ENCODE results near the gene PPDPF. TPM values are rescaled to one million over a fixed set of nuclear protein-coding genes. Genes with fewer than 3 reads are reported as not detected.

Gene PPDPF
- total and polyA plus RNA-seq, 3 experiments from 2014 or later: 137 to 218 (median 207) TPM

- POLR2A ChIA-PET: interaction anchor here (0.5 to 1.4 kb wide), 4 partner anchors 24 to 359 kb away, joined by 3 to 8 read pairs (median 4); partner anchors contain the start of genes PPDPF and PTK6
- H3K9me3 ChIP-seq (ENCODE audit: low read length): no peaks in the 10 kb centered on the region
- H3K36me3 ChIP-seq (ENCODE audit: insufficient read depth, low read length): no peaks in the 10 kb centered on the region
- H3K4me3 Mint-ChIP-seq: peak overlapping the region in 6 of 7 donors; percentile 45 to 83 (median 66)
- H3K27ac ChIP-seq (ENCODE audit: low read depth, low read length): no peak overlapping the region
- H3K27me3 Mint-ChIP-seq: peaks cover 5 to 13% of the 10 kb centered on the region in 2 donors
- no peaks in the 10 kb centered on the region for H3K9me3 Mint-ChIP-seq
- peak; percentile 64 to 81 (median 75) for DNase-seq
- H3K4me1 Mint-ChIP-seq: peaks cover 0 to 14% (median 2%) of the 10 kb centered on the region in 3 donors
- CTCF ChIA-PET: interaction anchor here (0.6 to 2.4 kb wide), 24 partner anchors 8 to 584 kb away, joined by 3 to 20 read pairs (median 4); partner anchors contain the start of genes OPRL1, PPDPF, PTK6 and RGS19
- peaks cover 8% of the 10 kb centered on the region for H3K4me1 ChIP-seq (ENCODE audit: insufficient read depth, low read length)
- H3K4me3 ChIP-seq (ENCODE audit: low read length): peak overlapping the region; percentile 43
- H3K36me3 Mint-ChIP-seq: no peaks in the 10 kb centered on the region
- peaks cover 18% of the 10 kb centered on the region for H3K27me3 ChIP-seq (ENCODE audit: insufficient read depth, low read length, poor library complexity, severe bottlenecking)
- no peak overlapping the region for H3K27ac Mint-ChIP-seq
Measured at GRCh38 chr20:63495741-63496595, 24.6 kb upstream of the PPDPF start.

GRCh38 chr20:63496596-63497120 is 23.9 kb upstream of the PPDPF start:
- Mint-ChIP-seq H3K36me3 (no peaks in the 10 kb centered on the region), H3K27me3 (peaks cover 9% of the 10 kb centered on the region in 2 donors), H3K4me3 (peak overlapping the region in 3 of 7 donors; percentile 23 to 45 (median 37)), H3K9me3 (no peaks in the 10 kb centered on the region), H3K27ac (no peak overlapping the region), H3K4me1 (peaks cover 0 to 14% (median 2%) of the 10 kb centered on the region in 3 donors)
- Histone ChIP-seq H3K27ac (ENCODE audit: low read depth, low read length) (no peak overlapping the region), H3K9me3 (ENCODE audit: low read length) (no peaks in the 10 kb centered on the region), H3K4me1 (ENCODE audit: insufficient read depth, low read length) (peaks cover 8% of the 10 kb centered on the region), H3K27me3 (ENCODE audit: insufficient read depth, low read length, poor library complexity, severe bottlenecking) (peaks cover 11% of the 10 kb centered on the region), H3K36me3 (ENCODE audit: insufficient read depth, low read length) (no peaks in the 10 kb centered on the region), H3K4me3 (ENCODE audit: low read length) (peak overlapping the region; percentile 43)
- peak in 1 of 5 donors; percentile 51 for DNase-seq
- ChIA-PET POLR2A (interaction anchor here (0.6 to 1.4 kb wide), 3 partner anchors 24 to 359 kb away, joined by 3 to 8 read pairs (median 4); partner anchors contain the start of genes PPDPF and PTK6), CTCF (interaction anchor here (0.6 to 2.4 kb wide), 26 partner anchors 8 to 583 kb away, joined by 3 to 20 read pairs (median 4); partner anchors contain the start of genes OPRL1, PPDPF, PTK6 and RGS19)

DNA sequence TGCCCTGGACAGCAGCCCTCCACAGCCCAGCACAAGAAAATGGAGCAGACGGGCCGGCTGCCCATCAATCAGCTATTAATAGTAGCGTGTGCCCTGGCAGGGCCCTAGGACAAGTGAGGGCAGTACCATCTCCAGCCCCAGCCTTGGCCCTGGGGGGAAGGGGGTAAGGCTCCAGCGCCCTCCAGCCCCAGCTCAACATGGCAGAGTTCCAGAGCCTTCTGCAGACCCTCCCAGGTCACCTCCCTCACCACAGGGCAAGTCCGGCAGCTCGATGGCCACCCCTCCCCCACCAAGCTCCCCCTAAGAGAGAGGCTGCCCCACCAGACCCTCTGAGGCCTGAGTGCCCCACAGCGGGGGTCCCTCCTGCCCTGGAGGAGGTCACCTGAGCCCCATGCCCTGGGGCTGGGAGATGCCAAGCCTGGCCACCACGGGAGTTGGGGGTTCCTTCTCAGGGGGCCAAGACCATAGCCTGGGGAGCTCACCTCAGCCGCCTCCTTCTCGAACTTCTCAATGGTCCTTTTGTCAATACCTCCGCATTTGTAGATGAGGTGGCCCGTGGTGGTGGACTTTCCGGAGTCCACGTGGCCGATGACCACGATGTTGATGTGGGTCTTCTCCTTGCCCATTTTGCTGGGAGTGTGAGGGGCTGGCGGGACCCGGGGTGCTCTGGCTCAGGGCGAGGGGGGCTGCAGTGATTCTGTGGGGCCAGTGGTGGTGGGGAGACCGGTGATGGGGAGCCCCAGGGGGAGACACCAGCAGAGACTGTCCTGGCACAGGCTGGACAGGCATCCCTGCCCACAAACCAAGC is 23.2 kb upstream of the PPDPF start:
- CTCF ChIA-PET: interaction anchor here (0.9 to 2.4 kb wide), 16 partner anchors 11 to 582 kb away, joined by 3 to 20 read pairs (median 4); partner anchors contain the start of genes OPRL1, PPDPF, PTK6 and RGS19

GRCh38 chr20:63497946-63498935 is 22.3 kb upstream of the PPDPF start:
- Mint-ChIP-seq H3K4me1 (peaks cover 0 to 14% (median 2%) of the 10 kb centered on the region in 3 donors), H3K4me3 (peak overlapping the region in 3 of 7 donors; percentile 38 to 83 (median 49)), H3K36me3 (no peaks in the 10 kb centered on the region), H3K27me3 (peaks cover 9% of the 10 kb centered on the region in 2 donors), H3K9me3 (no peaks in the 10 kb centered on the region), H3K27ac (no peak overlapping the region)
- H3K27ac ChIP-seq (ENCODE audit: low read depth, low read length): no peak overlapping the region
- peak in 1 of 5 donors; percentile 46 for DNase-seq
- no peaks in the 10 kb centered on the region for H3K36me3 ChIP-seq (ENCODE audit: insufficient read depth, low read length)
- POLR2A ChIA-PET: no interaction called here
- no peak overlapping the region for H3K4me3 ChIP-seq (ENCODE audit: low read length)
- peaks cover 8% of the 10 kb centered on the region for H3K4me1 ChIP-seq (ENCODE audit: insufficient read depth, low read length)
- peaks cover 11% of the 10 kb centered on the region for H3K27me3 ChIP-seq (ENCODE audit: insufficient read depth, low read length, poor library complexity, severe bottlenecking)
- H3K9me3 ChIP-seq (ENCODE audit: low read length): no peaks in the 10 kb centered on the region
- CTCF ChIA-PET: no interaction called here

More for the DNA sequence above, 23.2 kb upstream of the PPDPF start:
- Mint-ChIP-seq H3K9me3 (no peaks in the 10 kb centered on the region), H3K27me3 (peaks cover 9% of the 10 kb centered on the region in 2 donors), H3K4me1 (peaks cover 0 to 14% (median 2%) of the 10 kb centered on the region in 3 donors), H3K36me3 (no peaks in the 10 kb centered on the region), H3K27ac (no peak overlapping the region), H3K4me3 (peak overlapping the region in 4 of 7 donors; percentile 20 to 68 (median 39))
- no peaks in the 10 kb centered on the region for H3K9me3 ChIP-seq (ENCODE audit: low read length)
- H3K27me3 ChIP-seq (ENCODE audit: insufficient read depth, low read length, poor library complexity, severe bottlenecking): peaks cover 11% of the 10 kb centered on the region
- H3K4me3 ChIP-seq (ENCODE audit: low read length): no peak overlapping the region
- no peaks in the 10 kb centered on the region for H3K36me3 ChIP-seq (ENCODE audit: insufficient read depth, low read length)
- H3K4me1 ChIP-seq (ENCODE audit: insufficient read depth, low read length): peaks cover 8% of the 10 kb centered on the region
- H3K27ac ChIP-seq (ENCODE audit: low read depth, low read length): no peak overlapping the region
- POLR2A ChIA-PET: interaction anchor here (1.4 kb wide), 1 partner anchor 23 kb away, joined by 8 read pairs; the partner anchor contains the start of gene PPDPF
- peak in 1 of 5 donors; percentile 45 for DNase-seq

GRCh38 chr20:63498960-63499337 is 21.6 kb upstream of the PPDPF start, which contains the start of gene EEF1A2:
TSS of gene EEF1A2 (minus strand) at chr20:63499083. CDS start at chr20:63497763, 1,320 bp downstream.
- peaks cover 8% of the 10 kb centered on the region for H3K4me1 ChIP-seq (ENCODE audit: insufficient read depth, low read length)
- Mint-ChIP-seq H3K36me3 (no peaks in the 10 kb centered on the region), H3K9me3 (peaks cover 0 to 3% (median 2%) of the 10 kb centered on the region in 5 donors), H3K4me3 (peak within 1 kb of the TSS in 3 of 7 donors; percentile 38 to 83 (median 49)), H3K27ac (no peak within 1 kb of the TSS), H3K4me1 (peaks cover 0 to 14% (median 2%) of the 10 kb centered on the region in 3 donors), H3K27me3 (peaks cover 9 to 14% of the 10 kb centered on the region in 2 donors)
- no peak within 1 kb of the TSS for H3K4me3 ChIP-seq (ENCODE audit: low read length)
- ChIA-PET CTCF (no interaction called here), POLR2A (no interaction called here)
- no peak within 1 kb of the TSS for H3K27ac ChIP-seq (ENCODE audit: low read depth, low read length)
- H3K36me3 ChIP-seq (ENCODE audit: insufficient read depth, low read length): no peaks in the 10 kb centered on the region
- no peaks in the 10 kb centered on the region for H3K9me3 ChIP-seq (ENCODE audit: low read length)
- H3K27me3 ChIP-seq (ENCODE audit: insufficient read depth, low read length, poor library complexity, severe bottlenecking): peaks cover 11% of the 10 kb centered on the region
- peak; percentile 45 to 73 (median 57) for DNase-seq

GRCh38 chr20:63499338-63499969 is 21.1 kb upstream of the PPDPF start:
- H3K4me3 ChIP-seq (ENCODE audit: low read length): no peak overlapping the region
- POLR2A ChIA-PET: no interaction called here

More at GRCh38 chr20:63499338-63499969, 21.1 kb upstream of the PPDPF start:
- Mint-ChIP-seq H3K4me3 (no peak overlapping the region), H3K9me3 (peaks cover 0 to 8% (median 3%) of the 10 kb centered on the region in 5 donors), H3K36me3 (no peaks in the 10 kb centered on the region), H3K27ac (no peak overlapping the region), H3K27me3 (peaks cover 11 to 18% of the 10 kb centered on the region in 2 donors), H3K4me1 (peaks cover 0 to 14% (median 2%) of the 10 kb centered on the region in 3 donors)
- DNase-seq: peak in 1 of 5 donors; percentile 45
- Histone ChIP-seq H3K36me3 (ENCODE audit: insufficient read depth, low read length) (no peaks in the 10 kb centered on the region), H3K9me3 (ENCODE audit: low read length) (no peaks in the 10 kb centered on the region), H3K27me3 (ENCODE audit: insufficient read depth, low read length, poor library complexity, severe bottlenecking) (peaks cover 11% of the 10 kb centered on the region), H3K4me1 (ENCODE audit: insufficient read depth, low read length) (peaks cover 8% of the 10 kb centered on the region), H3K27ac (ENCODE audit: low read depth, low read length) (no peak overlapping the region)
- CTCF ChIA-PET: no interaction called here

Measured in CD8-positive, alpha-beta memory T cell (primary cell).